Activated T-cell treated with anti-CD3 and anti-CD28 coated beads, Interleukin-2, amount 50 U/mL, for 4 hours (primary cell): Measurements from ENCODE around the gene PLEKHG5. TPM values are rescaled to one million over a fixed set of nuclear protein-coding genes. Genes with fewer than 3 reads are reported as not detected.
"Not testable (repeated sequence)": the region's sequence is repeated elsewhere in the genome, so short reads cannot be mapped to it uniquely, and the experiment has no call there.

Experiments
- ATAC-seq, 2 donors: fragments of 200-7000 bp; cut with Tn5 transposase; one replicate each; pipeline ENCODE4 v1.10.0; 2021
- DNase-seq: peaks from one replicate; pipeline ENCODE4 v3.0.0-alpha.2; 2020
- H3K27me3 Mint-ChIP-seq: one replicate; pipeline ENCODE4 v1.8.0; 2021; ENCODE audit warnings: low read depth, mixed read lengths
- H3K36me3 Mint-ChIP-seq: one replicate; pipeline ENCODE4 v1.8.0; 2022; ENCODE audit warnings: mixed read lengths; ENCODE audit not compliant: insufficient read depth
- H3K4me1 Mint-ChIP-seq: one replicate; pipeline ENCODE4 v1.8.0; 2021; ENCODE audit warnings: low read depth, mixed read lengths
- H3K4me3 Mint-ChIP-seq: one replicate; pipeline ENCODE4 v1.8.0; 2021; ENCODE audit warnings: mild to moderate bottlenecking, moderate library complexity, mixed read lengths
- H3K9me3 Mint-ChIP-seq: one replicate; pipeline ENCODE4 v1.8.0; 2021; ENCODE audit warnings: mixed read lengths
- total RNA-seq, 3 donors: library from RNA; stranded (reverse); gene quantifications; one replicate each; pipeline ENCODE4 v1.2.1, GENCODE V29; 2021

PLEKHG5 gene
- total RNA-seq, 3 donors from 2014 or later: 1.2 to 2.1 (median 1.4) TPM

DNA sequence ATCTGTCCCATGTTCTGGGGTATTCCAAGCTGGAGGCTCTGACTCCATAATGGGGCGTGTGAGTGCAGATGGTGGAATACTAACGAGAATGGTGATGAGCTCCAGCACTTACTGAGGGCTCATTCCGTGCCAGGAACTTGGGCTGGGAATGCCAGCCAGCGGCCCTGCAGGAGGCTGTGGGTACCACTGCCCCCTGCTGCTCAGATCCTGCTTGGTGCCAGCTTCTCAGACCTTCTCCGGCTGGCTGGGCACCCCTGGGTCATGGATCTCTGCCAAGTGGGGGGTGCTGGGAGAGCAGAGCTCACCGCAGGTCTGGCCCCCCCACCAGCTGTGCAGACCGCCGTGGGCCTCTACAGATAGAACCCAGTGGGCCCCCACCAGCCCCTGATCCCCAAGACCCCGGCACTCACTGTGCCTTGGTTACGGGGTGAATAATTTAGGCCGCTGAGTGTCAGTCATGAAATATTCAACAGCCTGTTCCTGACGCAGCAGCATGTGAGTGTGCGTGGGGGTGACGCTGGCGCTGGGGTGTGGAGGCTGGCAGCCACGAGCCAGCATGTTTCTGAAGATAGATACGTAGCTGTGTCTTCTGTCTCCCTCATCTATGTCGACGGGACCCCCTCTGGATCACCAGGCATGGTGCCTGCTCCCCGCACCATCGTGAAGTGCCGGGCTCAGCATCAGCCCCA, 54.3 kb downstream of the PLEKHG5 start:
- H3K36me3 Mint-ChIP-seq, DNase-seq, H3K4me1 Mint-ChIP-seq, H3K4me3 Mint-ChIP-seq, H3K9me3 Mint-ChIP-seq, ATAC-seq: not testable (repeated sequence)
- peaks cover 27% of the 10 kb centered on the region for H3K27me3 Mint-ChIP-seq

DNA sequence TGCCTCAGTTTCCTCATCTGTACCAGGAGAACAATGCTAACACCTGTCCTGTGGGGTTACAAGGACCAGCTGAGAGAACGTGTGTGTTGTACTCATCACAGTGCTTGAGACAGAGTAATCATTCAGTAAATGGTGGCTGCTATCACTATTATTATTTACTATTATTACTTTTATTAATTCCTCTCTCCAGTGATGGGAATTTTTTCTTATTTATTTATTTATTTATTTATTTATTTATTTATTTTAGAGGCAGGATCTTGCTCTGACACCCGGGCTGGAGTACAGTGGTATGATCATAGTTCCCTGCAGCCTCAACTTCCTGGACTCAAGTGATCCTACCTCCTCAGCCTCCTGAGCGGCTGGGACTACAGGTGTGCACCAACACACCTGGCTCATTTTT, 55.2 kb downstream of the PLEKHG5 start:
- not testable (repeated sequence) for DNase-seq, H3K36me3 Mint-ChIP-seq, H3K4me1 Mint-ChIP-seq, H3K9me3 Mint-ChIP-seq, H3K4me3 Mint-ChIP-seq, ATAC-seq
- H3K27me3 Mint-ChIP-seq: peaks cover 20% of the 10 kb centered on the region

DNA sequence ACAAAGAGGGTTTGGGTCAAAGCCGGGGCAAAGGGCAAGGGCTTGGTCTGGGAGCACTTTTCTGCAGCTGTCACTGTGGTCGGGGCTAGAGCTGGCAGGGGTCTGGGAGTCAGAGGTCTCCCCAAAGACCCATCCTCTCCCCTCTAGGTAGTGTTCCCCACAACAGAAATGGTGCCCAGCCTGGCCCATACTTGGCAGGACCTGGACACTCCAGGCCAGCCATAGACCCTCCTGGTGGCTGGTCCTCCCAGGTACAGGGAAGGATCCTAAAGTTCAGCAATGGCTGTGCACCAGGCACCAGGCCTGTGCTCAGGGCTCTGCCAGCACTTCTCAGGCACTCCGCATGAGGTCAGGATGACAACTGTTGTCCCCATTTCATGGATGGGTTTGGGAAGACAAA, 55.9 kb downstream of the PLEKHG5 start:
- no peak for ATAC-seq
- Mint-ChIP-seq H3K9me3 (no peaks in the 10 kb centered on the region), H3K4me1 (peaks cover 6% of the 10 kb centered on the region), H3K4me3 (no peak overlapping the region), H3K27me3 (peaks cover 19% of the 10 kb centered on the region), H3K36me3 (no peaks in the 10 kb centered on the region)
- no peak for DNase-seq

DNA sequence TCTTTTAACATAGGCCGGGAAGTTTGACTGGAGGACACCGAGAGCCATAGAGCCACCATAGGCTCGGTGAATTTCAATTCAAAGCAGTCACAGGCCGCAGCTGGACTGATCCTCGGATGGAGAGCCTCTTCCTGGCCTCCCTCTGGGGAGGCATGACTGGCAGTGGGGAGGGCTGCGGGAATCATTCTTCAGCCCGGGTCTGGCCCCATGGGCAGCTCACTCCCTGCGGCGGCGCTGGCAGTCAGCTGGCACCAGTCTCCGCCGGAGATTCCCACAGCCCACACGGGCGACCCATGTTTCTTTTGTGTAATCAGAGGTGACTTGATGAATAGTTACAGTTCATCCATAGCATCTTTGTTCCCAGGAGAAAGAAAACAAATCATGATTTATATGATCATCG, 56.3 kb downstream of the PLEKHG5 start:
- no peaks in the 10 kb centered on the region for H3K9me3 Mint-ChIP-seq
- no peaks in the 10 kb centered on the region for H3K36me3 Mint-ChIP-seq
- H3K4me3 Mint-ChIP-seq: no peak overlapping the region
- peaks cover 6% of the 10 kb centered on the region for H3K4me1 Mint-ChIP-seq
- DNase-seq (no peak), ATAC-seq (no peak)
- H3K27me3 Mint-ChIP-seq: peaks cover 21% of the 10 kb centered on the region

DNA sequence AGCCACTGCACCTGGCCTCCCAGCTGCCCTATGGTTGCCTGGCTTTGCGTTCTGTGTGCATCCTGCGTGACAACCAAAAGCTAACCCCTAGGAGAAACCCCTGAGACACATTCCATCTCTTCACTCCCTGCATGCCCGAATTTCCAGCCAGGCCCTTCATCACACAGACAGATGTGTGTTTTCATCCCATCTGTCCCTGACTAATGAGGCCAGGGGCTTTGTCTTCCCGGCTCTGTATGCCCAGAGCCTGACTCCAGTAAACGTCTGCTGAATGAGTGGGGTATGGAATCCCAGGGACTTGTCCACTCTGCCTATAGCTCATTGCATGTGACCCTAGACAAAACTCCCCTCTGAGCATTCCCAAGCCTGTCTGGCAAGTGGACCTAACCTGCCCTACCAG, 57.3 kb downstream of the PLEKHG5 start:
- ATAC-seq (no peak), DNase-seq (no peak)
- Mint-ChIP-seq H3K4me1 (peaks cover 2% of the 10 kb centered on the region), H3K36me3 (no peaks in the 10 kb centered on the region), H3K4me3 (no peak overlapping the region), H3K9me3 (no peaks in the 10 kb centered on the region), H3K27me3 (peaks cover 17% of the 10 kb centered on the region)

DNA sequence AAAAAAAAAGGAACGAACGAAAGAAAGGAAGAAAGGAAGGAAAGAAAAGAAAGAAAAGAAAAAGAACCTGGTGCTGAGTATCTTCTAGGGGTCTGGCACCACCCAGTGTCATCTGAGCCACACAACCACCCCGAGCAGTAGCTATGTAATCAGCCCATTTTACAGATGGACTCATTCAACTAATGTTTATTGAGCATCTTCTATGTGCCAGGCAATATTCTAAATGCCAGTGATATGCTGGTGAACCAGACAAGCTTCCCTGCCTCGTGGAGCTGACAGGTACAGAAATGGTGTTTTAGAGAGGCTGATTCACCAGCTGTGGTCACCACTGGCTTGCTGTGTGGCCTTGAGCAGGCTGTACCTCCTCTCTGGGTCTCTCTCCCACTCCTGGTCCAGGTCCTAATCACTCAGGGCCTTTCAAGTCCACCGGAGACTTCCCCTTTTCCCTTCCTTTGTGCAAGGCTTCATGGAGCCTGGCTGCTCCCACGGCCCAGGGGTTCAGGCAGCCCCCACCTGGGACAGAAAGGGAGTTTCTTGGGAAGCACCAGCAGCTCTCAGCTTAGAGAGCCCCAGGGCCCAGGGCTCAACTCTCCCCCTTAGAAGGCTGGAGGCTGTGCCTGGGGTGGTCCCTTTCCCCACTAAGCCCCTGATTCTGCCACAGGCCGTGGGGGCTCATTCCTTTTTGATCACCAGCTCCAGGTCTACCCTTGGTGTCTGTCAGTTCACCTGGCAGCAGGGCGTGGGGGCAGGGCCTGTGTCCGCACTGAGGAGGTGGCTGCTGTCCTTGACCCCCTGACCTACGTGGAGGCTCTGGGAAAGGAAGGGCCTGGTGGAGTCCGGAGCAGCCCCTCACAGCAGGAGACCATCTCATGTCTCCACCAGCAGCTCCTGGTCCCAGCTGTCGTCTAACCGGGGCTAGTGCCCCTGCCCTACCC, 59.6 kb downstream of the PLEKHG5 start:
- not testable (repeated sequence) for H3K9me3 Mint-ChIP-seq, H3K36me3 Mint-ChIP-seq, DNase-seq, ATAC-seq, H3K4me3 Mint-ChIP-seq, H3K4me1 Mint-ChIP-seq
- peaks cover 17% of the 10 kb centered on the region for H3K27me3 Mint-ChIP-seq

DNA sequence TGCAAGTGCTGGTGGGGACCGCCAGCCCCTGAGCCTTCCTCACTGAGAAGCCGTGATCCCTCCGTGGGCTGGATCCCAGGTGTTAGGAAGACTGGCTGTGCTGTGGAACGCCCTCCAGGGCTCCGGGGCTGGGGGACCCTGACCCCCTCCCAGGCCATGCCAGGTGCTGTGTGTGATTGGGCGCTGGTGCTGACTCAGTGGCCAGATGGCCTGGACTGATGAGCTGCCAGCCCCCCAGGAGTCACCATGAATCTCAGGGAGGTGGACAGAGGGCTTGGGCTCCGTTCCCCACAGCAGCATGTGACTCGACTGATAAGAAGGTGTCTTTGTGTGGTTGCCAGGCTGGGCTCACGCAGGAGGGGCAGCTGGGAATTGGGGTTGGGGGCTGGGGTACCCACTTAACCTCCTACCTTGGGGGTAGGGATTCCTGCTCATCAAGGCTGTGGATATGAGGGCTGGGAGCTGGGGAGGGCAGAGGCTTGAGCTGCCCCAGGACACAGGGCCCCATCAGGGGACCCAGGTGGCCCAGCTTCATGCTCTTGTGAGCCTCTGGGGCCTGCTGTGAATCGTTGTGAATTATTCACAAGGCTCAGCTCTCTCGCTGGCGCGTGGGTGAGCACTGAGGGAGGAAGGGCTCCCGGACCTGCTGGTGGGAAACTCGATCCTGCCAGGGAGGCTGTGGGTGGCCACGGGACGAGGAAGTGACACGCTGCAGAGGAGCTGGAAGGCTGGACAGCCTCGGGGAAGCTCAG, 61.6 kb downstream of the PLEKHG5 start:
- not testable (repeated sequence) for DNase-seq, H3K9me3 Mint-ChIP-seq, H3K36me3 Mint-ChIP-seq, H3K4me1 Mint-ChIP-seq, H3K4me3 Mint-ChIP-seq, ATAC-seq
- H3K27me3 Mint-ChIP-seq: peaks cover 20% of the 10 kb centered on the region

DNA sequence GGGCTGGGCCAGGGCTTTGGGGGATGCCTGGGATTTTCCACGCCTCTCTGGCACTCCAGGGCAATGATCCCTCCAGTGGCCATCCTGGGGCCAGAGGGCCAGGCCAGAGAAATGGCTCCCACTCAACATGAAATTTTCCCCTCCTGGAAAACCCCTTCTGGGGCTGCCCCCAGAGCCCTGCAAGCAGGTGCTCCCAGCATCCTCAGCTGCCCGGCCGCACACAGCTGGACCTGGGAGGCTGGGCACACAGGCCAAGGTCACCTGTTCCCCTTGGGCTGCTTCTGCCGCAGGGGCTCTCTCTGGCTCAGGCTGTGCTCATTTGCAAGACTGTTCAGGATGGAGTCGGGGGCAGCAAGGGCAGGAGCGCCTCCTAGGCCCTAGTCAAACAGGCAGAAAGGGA, 63.0 kb downstream of the PLEKHG5 start:
- DNase-seq, H3K4me1 Mint-ChIP-seq, H3K9me3 Mint-ChIP-seq, H3K36me3 Mint-ChIP-seq, H3K4me3 Mint-ChIP-seq, ATAC-seq: not testable (repeated sequence)
- H3K27me3 Mint-ChIP-seq: peaks cover 22% of the 10 kb centered on the region

DNA sequence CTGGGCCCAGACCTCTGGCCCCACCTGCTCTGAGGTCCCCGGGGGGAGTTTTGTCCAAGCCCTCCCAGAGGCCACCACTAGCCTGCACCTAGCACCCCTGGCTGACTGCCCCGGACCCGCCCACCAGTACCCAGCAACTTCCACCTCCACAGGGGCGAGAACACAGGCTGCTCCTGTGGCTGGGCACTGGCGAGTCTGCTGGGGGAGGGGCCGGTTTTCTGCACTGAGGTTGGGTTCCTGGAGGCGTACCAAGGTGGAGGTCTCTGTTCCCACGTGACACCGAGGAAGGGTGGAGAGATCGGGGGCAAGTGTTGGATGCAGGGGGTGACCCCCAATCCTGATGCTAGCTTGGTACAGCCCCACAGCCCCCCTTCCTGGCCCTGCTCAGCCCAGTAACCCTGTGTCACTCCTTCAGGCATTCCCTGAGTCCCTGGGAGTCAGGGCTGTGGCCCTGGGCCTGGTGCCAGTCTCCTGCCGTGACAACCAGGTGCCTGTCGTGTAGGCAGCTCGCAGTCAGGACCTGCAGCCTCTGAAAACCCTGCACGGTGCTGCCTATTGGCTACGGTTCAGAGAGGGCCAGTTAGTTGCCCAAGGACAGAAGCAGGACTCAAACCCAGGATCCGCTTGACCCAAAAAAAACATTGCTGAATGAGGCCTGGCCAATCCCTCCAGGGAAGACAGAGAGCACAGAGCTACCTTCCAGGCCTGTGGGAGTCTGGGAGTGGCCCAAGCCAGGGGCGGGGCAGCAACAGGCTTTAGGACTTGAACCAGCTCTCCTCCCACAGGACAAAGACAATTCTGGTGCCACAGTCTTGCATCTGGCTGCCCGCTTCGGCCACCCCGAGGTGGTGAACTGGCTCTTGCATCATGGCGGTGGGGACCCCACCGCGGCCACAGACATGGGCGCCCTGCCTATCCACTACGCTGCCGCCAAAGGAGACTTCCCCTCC, 63.8 kb downstream of the PLEKHG5 start:
- DNase-seq (no peak), ATAC-seq (no peak)
- peaks cover 7% of the 10 kb centered on the region for H3K4me1 Mint-ChIP-seq
- H3K4me3 Mint-ChIP-seq: no peak overlapping the region
- H3K9me3 Mint-ChIP-seq: no peaks in the 10 kb centered on the region
- H3K36me3 Mint-ChIP-seq: no peaks in the 10 kb centered on the region
- H3K27me3 Mint-ChIP-seq: peaks cover 30% of the 10 kb centered on the region

DNA sequence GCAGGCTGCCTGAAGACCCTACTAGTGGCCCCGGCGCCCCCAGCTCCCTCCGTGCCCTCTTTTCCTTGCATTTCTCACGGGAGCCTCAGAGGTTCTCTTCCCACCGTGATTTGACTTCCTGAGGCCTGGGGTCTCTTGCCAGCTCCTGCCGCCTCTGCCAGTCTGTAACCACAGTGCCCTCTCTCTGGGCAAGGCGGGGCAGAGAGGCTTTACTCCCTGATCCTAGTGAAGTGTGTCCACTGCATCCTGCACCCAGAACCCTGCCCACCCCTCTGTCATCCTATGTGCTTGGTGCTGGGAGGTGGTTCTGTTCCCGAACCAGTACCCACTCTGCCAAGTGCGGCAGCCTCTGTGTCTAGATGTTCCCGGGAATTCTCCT, 64.5 kb downstream of the PLEKHG5 start:
- no peaks in the 10 kb centered on the region for H3K36me3 Mint-ChIP-seq
- peaks cover 7% of the 10 kb centered on the region for H3K4me1 Mint-ChIP-seq
- ATAC-seq (no peak), DNase-seq (no peak)
- H3K4me3 Mint-ChIP-seq: no peak overlapping the region
- H3K9me3 Mint-ChIP-seq: no peaks in the 10 kb centered on the region
- peaks cover 32% of the 10 kb centered on the region for H3K27me3 Mint-ChIP-seq

DNA sequence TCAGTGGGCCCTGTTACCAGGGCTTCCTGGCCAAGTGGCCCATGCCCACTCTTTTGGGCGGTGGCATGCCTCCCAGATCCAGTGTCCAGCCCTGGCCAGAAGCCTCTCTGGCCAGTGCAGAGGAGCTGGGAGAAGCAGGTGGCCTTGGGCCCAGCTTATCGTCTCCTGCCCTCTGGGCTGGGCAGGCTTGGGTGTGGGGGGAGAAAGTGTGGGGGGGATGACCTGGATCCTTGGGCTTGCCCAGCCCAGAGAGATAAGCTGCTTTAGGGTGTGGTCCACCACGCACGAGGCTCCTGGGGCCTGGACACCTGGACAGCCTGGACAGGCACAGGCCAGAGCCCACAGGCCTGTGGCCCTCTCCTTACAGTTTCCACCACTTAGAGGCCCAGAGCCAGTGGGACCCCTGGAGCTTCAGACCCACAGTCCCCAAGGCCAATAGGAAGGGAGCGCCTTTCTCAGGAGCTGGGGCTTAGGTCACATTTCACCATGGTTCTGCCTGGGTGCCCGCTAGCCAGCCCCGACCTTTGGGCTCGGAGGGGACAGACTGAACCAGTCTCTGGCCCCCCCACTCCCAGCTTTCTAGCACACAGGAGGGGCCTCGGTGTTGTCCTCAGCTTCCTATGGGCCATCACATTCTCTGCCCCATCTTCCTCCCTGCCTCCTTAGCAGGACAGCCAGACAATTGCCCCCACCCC, 65.0 kb downstream of the PLEKHG5 start:
- Mint-ChIP-seq H3K27me3 (peaks cover 37% of the 10 kb centered on the region), H3K4me3 (no peak overlapping the region), H3K9me3 (no peaks in the 10 kb centered on the region), H3K4me1 (peaks cover 7% of the 10 kb centered on the region), H3K36me3 (no peaks in the 10 kb centered on the region)
- DNase-seq (no peak), ATAC-seq (no peak)

DNA sequence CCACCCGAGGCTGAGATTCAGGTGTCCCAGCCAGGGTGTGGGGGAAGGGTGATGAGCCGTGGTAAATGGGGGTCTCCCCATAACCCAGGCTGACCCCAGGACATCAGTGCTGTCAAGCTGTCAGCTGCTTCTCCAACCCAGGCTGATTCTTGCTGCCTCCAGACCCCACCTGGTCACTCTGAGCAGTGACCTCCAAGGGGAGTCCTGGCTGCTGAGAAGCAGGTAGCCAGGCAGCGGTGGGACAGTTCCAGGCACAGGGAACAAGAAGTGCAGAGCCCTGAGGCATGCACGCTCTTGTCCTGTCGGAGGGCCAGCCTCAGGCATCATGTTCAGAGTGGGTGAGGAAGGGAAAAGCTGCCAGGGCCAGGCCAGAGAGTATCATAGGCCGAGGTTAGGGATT, 65.8 kb downstream of the PLEKHG5 start:
- Mint-ChIP-seq H3K27me3 (peaks cover 44% of the 10 kb centered on the region), H3K36me3 (no peaks in the 10 kb centered on the region)
- no peak for DNase-seq

More for the DNA sequence above, 65.8 kb downstream of the PLEKHG5 start:
- H3K4me1 Mint-ChIP-seq: peaks cover 10% of the 10 kb centered on the region
- no peaks in the 10 kb centered on the region for H3K9me3 Mint-ChIP-seq
- no peak overlapping the region for H3K4me3 Mint-ChIP-seq
- no peak for ATAC-seq
